HCT116 (cell line): ENCODE data around the gene AGFG2.

ENCODE experiments used
- CEBPB ChIP-seq: IDR thresholded peaks from 2 replicates; pipeline ENCODE4 v1.6.1; 2012; ENCODE audit warnings: low read depth
- CTCF ChIP-seq, 3 experiments: fragments of 200-600 bp in 1 of 3; sonication (generic) in 1 of 3; IDR thresholded peaks in 2 of 3; conservative IDR thresholded peaks in 1 of 3; 2 replicates each; pipeline ENCODE4 v1.5.1; 2012 to 2017; ENCODE audit warnings: low read depth in 2 of 3, low read length in 2 of 3, antibody characterized with exemption in 1 of 3, borderline replicate concordance in 1 of 3, control low read depth in 1 of 3, mild to moderate bottlenecking in 1 of 3, mixed read lengths in 1 of 3, mixed run types in 1 of 3, moderate library complexity in 1 of 3; ENCODE audit not compliant: insufficient read depth in 1 of 3
- ELF1 ChIP-seq: IDR thresholded peaks from 2 replicates; pipeline ENCODE4 v1.6.1; 2012; ENCODE audit warnings: low read depth, borderline replicate concordance
- EZH2 ChIP-seq: fragments of 200-600 bp; sonication (generic); IDR thresholded peaks from 2 replicates; pipeline ENCODE4 v1.6.1; 2017; ENCODE audit warnings: antibody characterized with exemption, mixed run types
- EZH2phosphoT487 ChIP-seq: fragments of 200-600 bp; IDR thresholded peaks from 2 replicates; pipeline ENCODE4 v1.6.1; 2018; ENCODE audit warnings: antibody characterized with exemption, borderline replicate concordance
- POLR2A ChIP-seq: IDR thresholded peaks from 2 replicates; pipeline ENCODE4 v1.7.0; 2011; ENCODE audit warnings: borderline replicate concordance; ENCODE audit not compliant: insufficient read depth, insufficient read length; ENCODE audit errors: extremely low read depth
- POLR2AphosphoS5 ChIP-seq: IDR thresholded peaks from 2 replicates; pipeline ENCODE4 v1.6.1; 2011; ENCODE audit warnings: mild to moderate bottlenecking, low read depth, low read length, moderate library complexity
- RAD21 ChIP-seq: IDR thresholded peaks from 2 replicates; pipeline ENCODE4 v1.6.1; 2012; ENCODE audit warnings: low read depth, mild to moderate bottlenecking
- SIN3A ChIP-seq: IDR thresholded peaks from 2 replicates; pipeline ENCODE4 v1.6.1; 2012; ENCODE audit warnings: low read depth
- SRF ChIP-seq: IDR thresholded peaks from 2 replicates; pipeline ENCODE4 v1.6.1; 2012; ENCODE audit warnings: low read depth
- TCF7L2 ChIP-seq: IDR thresholded peaks from 2 replicates; pipeline ENCODE4 v1.7.0; 2011; ENCODE audit warnings: borderline replicate concordance, inconsistent platforms; ENCODE audit not compliant: insufficient read depth, insufficient read length; ENCODE audit errors: extremely low read depth
- ZNF274 ChIP-seq: fragments of 200-500 bp; sonication (Bioruptor generic); IDR thresholded peaks from 2 replicates; pipeline ENCODE4 v1.6.1; 2014; ENCODE audit warnings: mild to moderate bottlenecking, low read depth, low read length, inconsistent platforms
- TF ChIP-seq, protein P1 (sequence below): IDR thresholded peaks from 2 replicates; pipeline ENCODE4 v1.6.1; 2012; ENCODE audit warnings: low read depth
- TF ChIP-seq, protein P2 (sequence below): IDR thresholded peaks from 2 replicates; pipeline ENCODE4 v1.6.1; 2011; ENCODE audit warnings: mild to moderate bottlenecking, low read length, moderate library complexity; ENCODE audit not compliant: insufficient replicate concordance; ENCODE audit errors: extremely low read depth

GRCh38 chr7:100584054-100584682, 45.2 kb downstream of the AGFG2 start:
- TF ChIP-seq CTCF (IDR thresholded peaks at IDR 0.05 in 2 of 3, conservative IDR thresholded peaks at IDR 0.05 in 1 of 3; ENCODE audit: borderline replicate concordance in 1 of 3, insufficient read depth in 1 of 3, low read depth in 2 of 3, low read length in 2 of 3) = no peak
- TF ChIP-seq TCF7L2 = no peak
- no peak for TF ChIP-seq SIN3A
- no peak for TF ChIP-seq POLR2A
- no peak for TF ChIP-seq RAD21
- no peak for TF ChIP-seq POLR2AphosphoS5
- no peak for TF ChIP-seq ELF1
- TF ChIP-seq, protein P1, sequence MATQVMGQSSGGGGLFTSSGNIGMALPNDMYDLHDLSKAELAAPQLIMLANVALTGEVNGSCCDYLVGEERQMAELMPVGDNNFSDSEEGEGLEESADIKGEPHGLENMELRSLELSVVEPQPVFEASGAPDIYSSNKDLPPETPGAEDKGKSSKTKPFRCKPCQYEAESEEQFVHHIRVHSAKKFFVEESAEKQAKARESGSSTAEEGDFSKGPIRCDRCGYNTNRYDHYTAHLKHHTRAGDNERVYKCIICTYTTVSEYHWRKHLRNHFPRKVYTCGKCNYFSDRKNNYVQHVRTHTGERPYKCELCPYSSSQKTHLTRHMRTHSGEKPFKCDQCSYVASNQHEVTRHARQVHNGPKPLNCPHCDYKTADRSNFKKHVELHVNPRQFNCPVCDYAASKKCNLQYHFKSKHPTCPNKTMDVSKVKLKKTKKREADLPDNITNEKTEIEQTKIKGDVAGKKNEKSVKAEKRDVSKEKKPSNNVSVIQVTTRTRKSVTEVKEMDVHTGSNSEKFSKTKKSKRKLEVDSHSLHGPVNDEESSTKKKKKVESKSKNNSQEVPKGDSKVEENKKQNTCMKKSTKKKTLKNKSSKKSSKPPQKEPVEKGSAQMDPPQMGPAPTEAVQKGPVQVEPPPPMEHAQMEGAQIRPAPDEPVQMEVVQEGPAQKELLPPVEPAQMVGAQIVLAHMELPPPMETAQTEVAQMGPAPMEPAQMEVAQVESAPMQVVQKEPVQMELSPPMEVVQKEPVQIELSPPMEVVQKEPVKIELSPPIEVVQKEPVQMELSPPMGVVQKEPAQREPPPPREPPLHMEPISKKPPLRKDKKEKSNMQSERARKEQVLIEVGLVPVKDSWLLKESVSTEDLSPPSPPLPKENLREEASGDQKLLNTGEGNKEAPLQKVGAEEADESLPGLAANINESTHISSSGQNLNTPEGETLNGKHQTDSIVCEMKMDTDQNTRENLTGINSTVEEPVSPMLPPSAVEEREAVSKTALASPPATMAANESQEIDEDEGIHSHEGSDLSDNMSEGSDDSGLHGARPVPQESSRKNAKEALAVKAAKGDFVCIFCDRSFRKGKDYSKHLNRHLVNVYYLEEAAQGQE = no peak
- TF ChIP-seq SRF = no peak
- no peak for TF ChIP-seq CEBPB
- TF ChIP-seq EZH2 = no peak
- no peak for TF ChIP-seq ZNF274
- TF ChIP-seq, protein P2, sequence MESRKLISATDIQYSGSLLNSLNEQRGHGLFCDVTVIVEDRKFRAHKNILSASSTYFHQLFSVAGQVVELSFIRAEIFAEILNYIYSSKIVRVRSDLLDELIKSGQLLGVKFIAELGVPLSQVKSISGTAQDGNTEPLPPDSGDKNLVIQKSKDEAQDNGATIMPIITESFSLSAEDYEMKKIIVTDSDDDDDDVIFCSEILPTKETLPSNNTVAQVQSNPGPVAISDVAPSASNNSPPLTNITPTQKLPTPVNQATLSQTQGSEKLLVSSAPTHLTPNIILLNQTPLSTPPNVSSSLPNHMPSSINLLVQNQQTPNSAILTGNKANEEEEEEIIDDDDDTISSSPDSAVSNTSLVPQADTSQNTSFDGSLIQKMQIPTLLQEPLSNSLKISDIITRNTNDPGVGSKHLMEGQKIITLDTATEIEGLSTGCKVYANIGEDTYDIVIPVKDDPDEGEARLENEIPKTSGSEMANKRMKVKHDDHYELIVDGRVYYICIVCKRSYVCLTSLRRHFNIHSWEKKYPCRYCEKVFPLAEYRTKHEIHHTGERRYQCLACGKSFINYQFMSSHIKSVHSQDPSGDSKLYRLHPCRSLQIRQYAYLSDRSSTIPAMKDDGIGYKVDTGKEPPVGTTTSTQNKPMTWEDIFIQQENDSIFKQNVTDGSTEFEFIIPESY = no peak
- TF ChIP-seq EZH2phosphoT487 = no peak
